Keratinocyte (primary cell): ENCODE results near the gene MTHFD2.

Experiments
- CTCF ChIP-seq, 3 experiments: IDR thresholded peaks in 1 of 3; conservative IDR thresholded peaks in 1 of 3; optimal IDR thresholded peaks in 1 of 3; 2 replicates in 2 of 3; 3 replicates in 1 of 3; pipeline versions ENCODE3 to v1.5.1; 2011; ENCODE audit warnings: low read length in 3 of 3, mild to moderate bottlenecking in 3 of 3, moderate library complexity in 2 of 3, control low read depth in 1 of 3, inconsistent platforms in 1 of 3; ENCODE audit not compliant: insufficient read depth in 2 of 3; ENCODE audit errors: extremely low read depth in 1 of 3
- EZH2 ChIP-seq: IDR thresholded peaks from one replicate; pipeline ENCODE4 v1.6.1; 2012; ENCODE audit warnings: inconsistent platforms, mild to moderate bottlenecking, low read length, moderate library complexity

- TF ChIP-seq EZH2 (no peak), CTCF (optimal IDR thresholded peaks at IDR 0.05 in 1 of 3, IDR thresholded peaks at IDR 0.05 in 1 of 3, conservative IDR thresholded peaks at IDR 0.05 in 1 of 3; ENCODE audit: extremely low read depth in 1 of 3, insufficient read depth in 2 of 3, low read length in 3 of 3) (no peak)
These were observed 373 bp upstream of the MTHFD2 start for GRCh38 chr2:74198023-74198460.
